A549 (cell line): ENCODE results near the gene FTCD. TPM values are rescaled to one million over a fixed set of nuclear protein-coding genes. Genes with fewer than 3 reads are reported as not detected.

Source experiments
- ATAC-seq, 2 experiments: fragments of 200-7000 bp in 1 of 2; fragments of >200 bp in 1 of 2; cut with Nextera tagmentation in 1 of 2; cut with Tn5 transposase in 1 of 2; 3 replicates each; pipeline versions ENCODE4 v1.8.0 to v1.9.1; 2018 to 2020; ENCODE audit warnings: mild to moderate bottlenecking in 1 of 2, moderate library complexity in 1 of 2
- CTCF ChIA-PET: fragments of 300-600 bp; sonication (Branson Sonifier 250); formaldehyde crosslinking; extraction: SDS; loops from one replicate; lab custom pipeline; 2021; ENCODE audit warnings: antibody characterized with exemption, inconsistent platforms; lab: Yijun Ruan, JAX
- POLR2A ChIA-PET: fragments of 350-600 bp; formaldehyde crosslinking; extraction: SDS; loops from one replicate; lab custom pipeline; 2021; ENCODE audit warnings: antibody characterized with exemption, inconsistent platforms; lab: Yijun Ruan, JAX
- DNase-seq, 2 experiments: peaks; one replicate each; pipeline versions ENCODE4 v3.0.0 to v3.0.0-alpha.2; 2011 to 2016; ENCODE audit warnings: low read depth in 1 of 2, low spot score in 1 of 2
- FAIRE-seq: peaks from 2 replicates; lab custom pipeline; 2011; peaks lifted over from hg19 to GRCh38; lab: Jason Lieb, UNC
- H3K27ac ChIP-seq, 2 experiments: fragments of >200 bp; sonication (Bioruptor Twin); formaldehyde crosslinking; 3 replicates each; pipeline ENCODE4 v1.5.1; 2016 to 2017
- H3K4me1 ChIP-seq: fragments of >200 bp; sonication (Bioruptor Twin); formaldehyde crosslinking; 3 replicates; pipeline ENCODE4 v1.6.1; 2016
- H3K4me2 ChIP-seq: fragments of >200 bp; sonication (Bioruptor Twin); formaldehyde crosslinking; 3 replicates; pipeline ENCODE4 v1.6.1; 2016
- H3K4me3 ChIP-seq: fragments of >200 bp; sonication (Bioruptor Twin); formaldehyde crosslinking; 3 replicates; pipeline ENCODE4 v1.5.1; 2016
- H3K9me3 ChIP-seq: fragments of >200 bp; sonication (Bioruptor Twin); formaldehyde crosslinking; 3 replicates; pipeline ENCODE4 v1.6.1; 2016
- ATOH8 ChIP-seq: fragments of 250-450 bp; sonication (Bioruptor Pico); IDR thresholded peaks from 2 replicates; pipeline ENCODE4 v1.5.0; 2020; ENCODE audit warnings: low read depth, mild to moderate bottlenecking, moderate library complexity
- CBX2 ChIP-seq: fragments of 200-600 bp; sonication (generic); IDR thresholded peaks from 2 replicates; pipeline ENCODE4 v1.6.1; 2016; ENCODE audit warnings: low read depth, mild to moderate bottlenecking, borderline replicate concordance
- CEBPB ChIP-seq, 2 experiments: fragments of >200 bp in 1 of 2; sonication (Bioruptor Twin) in 1 of 2; formaldehyde crosslinking in 1 of 2; IDR thresholded peaks; 2 replicates each; pipeline ENCODE4 v1.6.1; 2012 to 2016
- CTCF ChIP-seq: fragments of >200 bp; sonication (Bioruptor Twin); formaldehyde crosslinking; IDR thresholded peaks from 3 replicates; pipeline ENCODE4 v1.5.1; 2016
- E2F6 ChIP-seq: IDR thresholded peaks from 2 replicates; pipeline ENCODE4 v1.6.1; 2012; ENCODE audit warnings: low read depth, borderline replicate concordance
- EHF ChIP-seq: fragments of 250-450 bp; sonication (Bioruptor Pico); IDR thresholded peaks from 2 replicates; pipeline ENCODE4 v1.5.0; 2020; ENCODE audit warnings: mild to moderate bottlenecking
- EHMT2 ChIP-seq: fragments of 200-600 bp; sonication (generic); IDR thresholded peaks from 2 replicates; pipeline ENCODE4 v1.6.1; 2016; ENCODE audit warnings: antibody characterized with exemption, low read depth, mild to moderate bottlenecking, moderate library complexity
- ELK1 ChIP-seq: fragments of 150-350 bp; IDR thresholded peaks from 2 replicates; pipeline ENCODE4 v1.6.1; 2014; ENCODE audit warnings: low read depth, mild to moderate bottlenecking, low read length
- EP300 ChIP-seq, 2 experiments: fragments of >200 bp; sonication (Bioruptor Twin); formaldehyde crosslinking; IDR thresholded peaks; 2 replicates in 1 of 2; 3 replicates in 1 of 2; pipeline ENCODE4 v1.6.1; 2016 to 2017
- FOSB ChIP-seq: fragments of 250-450 bp; sonication (Bioruptor Pico); IDR thresholded peaks from 2 replicates; pipeline ENCODE4 v1.5.0; 2020; ENCODE audit warnings: mild to moderate bottlenecking, moderate library complexity
- FOSL2 ChIP-seq, 2 experiments: fragments of 450-650 bp in 1 of 2; fragments of >200 bp in 1 of 2; sonication (Bioruptor Twin) in 1 of 2; formaldehyde crosslinking; IDR thresholded peaks; 2 replicates each; pipeline versions ENCODE4 v1.5.0 to v1.6.1; 2016 to 2020; ENCODE audit warnings: mild to moderate bottlenecking in 1 of 2, moderate library complexity in 1 of 2
- HDAC2 ChIP-seq: fragments of 200-600 bp; sonication (generic); IDR thresholded peaks from 2 replicates; pipeline ENCODE4 v1.6.1; 2016
- HOXA7 ChIP-seq: fragments of 250-450 bp; sonication (Bioruptor Pico); IDR thresholded peaks from 2 replicates; pipeline ENCODE4 v1.5.0; 2020; ENCODE audit warnings: mild to moderate bottlenecking, moderate library complexity
- HOXB13 ChIP-seq: fragments of 250-450 bp; sonication (Bioruptor Pico); IDR thresholded peaks from 2 replicates; pipeline ENCODE4 v1.5.0; 2020; ENCODE audit warnings: low read depth, mild to moderate bottlenecking, moderate library complexity
- JUNB ChIP-seq: fragments of >200 bp; sonication (Bioruptor Twin); formaldehyde crosslinking; IDR thresholded peaks from 2 replicates; pipeline ENCODE4 v1.6.1; 2016
- KDM1A ChIP-seq: fragments of 200-600 bp; sonication (generic); IDR thresholded peaks from 2 replicates; pipeline ENCODE4 v1.6.1; 2016; ENCODE audit warnings: low read depth, mild to moderate bottlenecking
- MAFK ChIP-seq: fragments of 450-650 bp; IDR thresholded peaks from 2 replicates; pipeline ENCODE4 v1.6.1; 2014; ENCODE audit not compliant: partially characterized antibody
- MYC ChIP-seq: IDR thresholded peaks from 2 replicates; pipeline ENCODE4 v1.6.1; 2012; ENCODE audit warnings: mild to moderate bottlenecking, inconsistent platforms, low read length, improper control_type of control experiment, borderline replicate concordance
- NPAS2 ChIP-seq: fragments of 250-450 bp; sonication (Bioruptor Pico); IDR thresholded peaks from 2 replicates; pipeline ENCODE4 v1.8.0; 2022; ENCODE audit warnings: mild to moderate bottlenecking, moderate library complexity, borderline replicate concordance
- NR3C1 ChIP-seq: fragments of >200 bp; sonication (Bioruptor Twin); formaldehyde crosslinking; IDR thresholded peaks from 3 replicates; pipeline ENCODE4 v1.6.1; 2017
- PBX3 ChIP-seq: IDR thresholded peaks from 2 replicates; pipeline ENCODE4 v1.6.1; 2012
- RCOR1 ChIP-seq: fragments of 150-350 bp; IDR thresholded peaks from 2 replicates; pipeline ENCODE4 v1.6.1; 2014; ENCODE audit warnings: antibody characterized with exemption, low read length, low read depth
- RFX5 ChIP-seq: fragments of 450-650 bp; IDR thresholded peaks from 2 replicates; pipeline ENCODE4 v1.7.1; 2014; ENCODE audit warnings: antibody characterized with exemption, mild to moderate bottlenecking, moderate library complexity
- RNF2 ChIP-seq: fragments of 200-600 bp; sonication (generic); IDR thresholded peaks from 2 replicates; pipeline ENCODE4 v1.6.1; 2016; ENCODE audit warnings: low read depth, mild to moderate bottlenecking, antibody characterized with exemption, moderate library complexity, borderline replicate concordance
- SMC3 ChIP-seq: fragments of >200 bp; sonication (Bioruptor Twin); formaldehyde crosslinking; IDR thresholded peaks from 3 replicates; pipeline ENCODE4 v1.6.1; 2018; ENCODE audit warnings: inconsistent platforms
- TFCP2L1 ChIP-seq: fragments of 250-450 bp; sonication (Bioruptor Pico); IDR thresholded peaks from 2 replicates; pipeline ENCODE4 v1.5.0; 2021; ENCODE audit warnings: mild to moderate bottlenecking
- TP53 ChIP-seq: fragments of 250-450 bp; sonication (Bioruptor Pico); IDR thresholded peaks from 2 replicates; pipeline ENCODE4 v1.5.0; 2021; ENCODE audit warnings: mild to moderate bottlenecking, moderate library complexity
- ZSCAN20 ChIP-seq: fragments of 250-450 bp; sonication (Bioruptor Pico); IDR thresholded peaks from 2 replicates; pipeline ENCODE4 v1.8.0; 2022; ENCODE audit warnings: mild to moderate bottlenecking, moderate library complexity
- WGBS: methylation state at CpG from one replicate; pipeline ENCODE4 v1.1.6; 2017; ENCODE audit errors: missing lambda C conversion rate; 5-methylcytosine and 5-hydroxymethylcytosine counted together
- polyA plus RNA-seq, 4 experiments: library from polyadenylated mRNA; depleted of rRNA in 3 of 4; stranded (reverse); fragments of >200 nt; fragmentation: RNase III in 1 of 4; extraction: RNeasy Plus Mini Kit Qiagen cat#74134 plus additional on column Dnase treatment in 1 of 4; gene quantifications; 2 replicates in 3 of 4; 3 replicates in 1 of 4; pipeline ENCODE4 v1.2.3, GENCODE V29; 2011 to 2017

FTCD gene
- polyA plus RNA-seq, 2 of the 4 experiments (the other 2 are of a cell fraction): not detected

- CTCF ChIA-PET: no interaction called here
- ATAC-seq: no peak
Measured at GRCh38 chr21:46163380-46163779, 8.0 kb upstream of the FTCD start.

GRCh38 chr21:46161633-46162592 lies 6.5 kb upstream of the FTCD start:
- H3K9me3 ChIP-seq: no peaks in the 10 kb centered on the region
- DNase-seq (no peak), FAIRE-seq (no peak), ATAC-seq (peak in 1 of 2 experiments; percentile 16; a peak in 3 of 6 replicates)
- peak overlapping the region; percentile 72 for H3K4me2 ChIP-seq
- H3K4me3 ChIP-seq: no peak overlapping the region; the same call in 2 of the 3 replicates
- 65% methylated on average over 19 of the region's 72 CpGs for WGBS
- H3K27ac ChIP-seq: no peak overlapping the region; a peak in 1 of 6 replicates
- CTCF ChIA-PET: interaction anchor here (0.8 to 1.0 kb wide), 2 partner anchors 9 to 15 kb away, joined by 3 read pairs; no protein-coding TSS in a partner anchor
- TF ChIP-seq RNF2: no peak
- no peak for TF ChIP-seq ZSCAN20 (CRISPR knock-in tag)
- no peak for TF ChIP-seq ATOH8 (CRISPR knock-in tag)
- no peak for TF ChIP-seq EP300 (IDR thresholded peaks at IDR 0.05)
- no peak for TF ChIP-seq FOSB
- TF ChIP-seq MYC: no peak
- no peak for TF ChIP-seq JUNB
- TF ChIP-seq FOSL2 (IDR thresholded peaks at IDR 0.05): no peak
- TF ChIP-seq FOSL2 (CRISPR knock-in tag; IDR thresholded peaks at IDR 0.05): no peak
- no peak for TF ChIP-seq EHMT2
- TF ChIP-seq RFX5: no peak
- no peak for TF ChIP-seq CBX2
- TF ChIP-seq ELK1: no peak
- TF ChIP-seq CTCF: no peak
- TF ChIP-seq KDM1A: no peak
- TF ChIP-seq NPAS2 (CRISPR knock-in tag): no peak
- no peak for TF ChIP-seq HOXB13 (CRISPR knock-in tag)
- TF ChIP-seq NR3C1: no peak
- TF ChIP-seq HOXA7 (CRISPR knock-in tag): no peak
- no peak for TF ChIP-seq RCOR1
- no peak for TF ChIP-seq EHF
- H3K4me1 ChIP-seq: 0 out of 3 replicates have a peak, but pooled peaks cover 4% of the 10 kb centered on the region
- POLR2A ChIA-PET: no interaction called here

More at GRCh38 chr21:46163380-46163779, 8.0 kb upstream of the FTCD start:
- WGBS: 80% methylated on average over 4 of the region's 4 CpGs
- H3K4me2 ChIP-seq: no peak overlapping the region
- POLR2A ChIA-PET: no interaction called here
- FAIRE-seq (no peak), DNase-seq (no peak)
- H3K4me3 ChIP-seq: no peak overlapping the region
- no peaks in the 10 kb centered on the region for H3K9me3 ChIP-seq
- no peak overlapping the region for H3K27ac ChIP-seq
- no peak for TF ChIP-seq SMC3
- TF ChIP-seq TP53 (CRISPR knock-in tag): no peak
- no peak for TF ChIP-seq HDAC2
- no peak for TF ChIP-seq TFCP2L1
- no peak for TF ChIP-seq E2F6
- TF ChIP-seq CEBPB (IDR thresholded peaks at IDR 0.05): no peak
- no peak for TF ChIP-seq JUNB
- no peak for TF ChIP-seq MYC
- no peak for TF ChIP-seq PBX3
- TF ChIP-seq MAFK: no peak
- H3K4me1 ChIP-seq: 0 out of 3 replicates have a peak, but pooled peaks cover 4% of the 10 kb centered on the region
